CD14-positive monocyte (primary cell): ENCODE results near the gene CSNK2A2. TPM values are rescaled to one million over a fixed set of nuclear protein-coding genes. Genes with fewer than 3 reads are reported as not detected.

Source experiments
- DNase-seq, 3 donors: peaks; one replicate each; pipeline ENCODE4 v3.0.0-alpha.2; 2011 to 2022
- H2AFZ ChIP-seq: 2 replicates; pipeline ENCODE4 v1.6.0; 2012; ENCODE audit warnings: mild to moderate bottlenecking, low read depth, low read length, inconsistent platforms; ENCODE audit not compliant: insufficient read depth, poor library complexity, severe bottlenecking
- H3K27ac ChIP-seq, 2 donors: 1 replicate in 1 of 2; 2 replicates in 1 of 2; pipeline ENCODE4 v1.5.1; 2012 to 2013; ENCODE audit warnings: low read length in 2 of 2, control low read depth in 1 of 2, inconsistent platforms in 1 of 2, low read depth in 1 of 2, mild to moderate bottlenecking in 1 of 2
- H3K27me3 ChIP-seq, 2 donors: one replicate each; pipeline versions ENCODE4 v1.6.0 to v1.6.1; 2011 to 2013; ENCODE audit warnings: low read length in 2 of 2; ENCODE audit not compliant: control insufficient read depth in 2 of 2, insufficient read depth in 2 of 2
- H3K36me3 ChIP-seq, 2 donors: replicated peaks in 1 of 2; 1 replicate in 1 of 2; 2 replicates in 1 of 2; pipeline versions ENCODE4 v1.5.1 to v1.6.1; 2012 to 2013; ENCODE audit warnings: low read length in 2 of 2, control low read depth in 1 of 2, inconsistent platforms in 1 of 2, mild to moderate bottlenecking in 1 of 2; ENCODE audit not compliant: insufficient read depth in 2 of 2, control insufficient read depth in 1 of 2
- H3K4me1 ChIP-seq, 2 donors: 1 replicate in 1 of 2; 2 replicates in 1 of 2; pipeline versions ENCODE4 v1.5.1 to v1.6.1; 2012 to 2013; ENCODE audit warnings: low read length in 2 of 2, control low read depth in 1 of 2, inconsistent platforms in 1 of 2, mild to moderate bottlenecking in 1 of 2, moderate library complexity in 1 of 2; ENCODE audit not compliant: insufficient read depth in 2 of 2, control insufficient read depth in 1 of 2
- H3K4me2 ChIP-seq: replicated peaks from 2 replicates; pipeline ENCODE3; 2012; ENCODE audit warnings: low read length, moderate library complexity, mild to moderate bottlenecking; ENCODE audit not compliant: poor library complexity, severe bottlenecking; ENCODE audit errors: extremely low read depth
- H3K4me3 ChIP-seq, 3 experiments: fragments of 200-600 bp in 1 of 3; sonication (generic) in 1 of 3; replicated peaks in 1 of 3; 1 replicate in 2 of 3; 2 replicates in 1 of 3; pipeline ENCODE4 v1.5.1; 2011 to 2013; ENCODE audit warnings: low read length in 3 of 3, mild to moderate bottlenecking in 3 of 3, control low read depth in 2 of 3, low read depth in 2 of 3, inconsistent platforms in 1 of 3, moderate library complexity in 1 of 3
- H3K79me2 ChIP-seq: 2 replicates; pipeline ENCODE4 v1.6.0; 2012; ENCODE audit warnings: mild to moderate bottlenecking, control low read depth, inconsistent platforms, low read length, moderate library complexity; ENCODE audit not compliant: insufficient read depth
- H3K9ac ChIP-seq: 2 replicates; pipeline ENCODE4 v1.6.0; 2017; ENCODE audit warnings: low read length, mild to moderate bottlenecking; ENCODE audit not compliant: insufficient read depth, poor library complexity, severe bottlenecking
- H3K9me3 ChIP-seq, 2 donors: replicated peaks in 1 of 2; 1 replicate in 1 of 2; 2 replicates in 1 of 2; pipeline versions ENCODE4 v1.5.1 to v1.6.1; 2012 to 2013; ENCODE audit warnings: low read length in 2 of 2, control low read depth in 1 of 2; ENCODE audit not compliant: control insufficient read depth in 1 of 2, insufficient read depth in 1 of 2
- H4K20me1 ChIP-seq: 2 replicates; pipeline ENCODE4 v1.6.0; 2012; ENCODE audit warnings: mild to moderate bottlenecking, low read length, control low read depth, moderate library complexity; ENCODE audit not compliant: insufficient read depth
- H3K27ac Mint-ChIP-seq, 7 donors: one replicate each; pipeline ENCODE4 v1.8.0; 2020; ENCODE audit warnings: mild to moderate bottlenecking in 7 of 7, mixed read lengths in 7 of 7, moderate library complexity in 6 of 7, inconsistent platforms in 2 of 7
- H3K27me3 Mint-ChIP-seq, 3 donors: one replicate each; pipeline ENCODE4 v1.8.0; 2021 to 2022; ENCODE audit warnings: low read depth in 3 of 3, mild to moderate bottlenecking in 3 of 3, mixed read lengths in 3 of 3, moderate library complexity in 3 of 3, inconsistent platforms in 1 of 3
- H3K36me3 Mint-ChIP-seq, 2 donors: one replicate each; pipeline ENCODE4 v1.8.0; 2020; ENCODE audit warnings: mixed read lengths in 2 of 2, inconsistent platforms in 1 of 2, mild to moderate bottlenecking in 1 of 2
- H3K4me1 Mint-ChIP-seq: one replicate; pipeline ENCODE4 v1.8.0; 2020; ENCODE audit warnings: mild to moderate bottlenecking, mixed read lengths
- H3K4me3 Mint-ChIP-seq, 2 donors: one replicate each; pipeline ENCODE4 v1.8.0; 2020; ENCODE audit warnings: mild to moderate bottlenecking in 2 of 2, mixed read lengths in 2 of 2, moderate library complexity in 1 of 2
- H3K9me3 Mint-ChIP-seq, 7 donors: one replicate each; pipeline ENCODE4 v1.8.0; 2020 to 2022; ENCODE audit warnings: mixed read lengths in 7 of 7, mild to moderate bottlenecking in 6 of 7, moderate library complexity in 6 of 7, inconsistent platforms in 2 of 7
- CTCF ChIP-seq: fragments of 200-600 bp; IDR thresholded peaks from one replicate; pipeline ENCODE4 v1.8.0; 2022; ENCODE audit warnings: antibody characterized with exemption, mild to moderate bottlenecking
- WGBS: methylation state at CpG from one replicate; pipeline ENCODE4 v1.1.5; 2013; ENCODE audit warnings: missing lambda C conversion rate; ENCODE audit not compliant: insufficient coverage; 5-methylcytosine and 5-hydroxymethylcytosine counted together
- intact Hi-C, 2 donors: fragments of 100-400 bp; cut with micrococcal nuclease; formaldehyde crosslinking; loops; one replicate each; pipeline versions ENCODE4 v1.15.0 to v1.15.1; 2023
- polyA plus RNA-seq, 3 donors: library from polyadenylated mRNA; depleted of rRNA in 1 of 3; unstranded in 2 of 3; stranded (reverse) in 1 of 3; fragments of 300-500 nt in 2 of 3; fragments of >200 nt in 1 of 3; fragmentation: Illumina TruSeq in 2 of 3; gene quantifications; 1 replicate in 2 of 3; 2 replicates in 1 of 3; pipeline ENCODE4 v1.2.3, GENCODE V29; 2012 to 2021

Gene CSNK2A2
- polyA plus RNA-seq, 3 donors = 1.6 to 24.7 (median 9.2) TPM

- peaks cover 49 to 53% of the 10 kb centered on the region in 2 donors for H3K36me3 Mint-ChIP-seq
- peaks cover 33% of the 10 kb centered on the region for H4K20me1 ChIP-seq
Measured at GRCh38 chr16:58195771-58196170, 2.1 kb downstream of the CSNK2A2 start.

GRCh38 chr16:58195344-58195743 is 2.6 kb downstream of the CSNK2A2 start:
- no peak for TF ChIP-seq CTCF
- peaks cover 7 to 12% (median 8%) of the 10 kb centered on the region in 3 donors for H3K27me3 Mint-ChIP-seq
- Histone ChIP-seq H3K27me3 (no peaks in the 10 kb centered on the region), H3K79me2 (peaks cover 30% of the 10 kb centered on the region), H3K27ac (no peak overlapping the region), H2AFZ (no peak overlapping the region), H3K4me1 (peaks cover 12 to 16% of the 10 kb centered on the region in 2 donors), H3K4me2 (no peak overlapping the region), H3K36me3 (peaks cover 54 to 60% of the 10 kb centered on the region in 2 donors), H3K9me3 (no peaks in the 10 kb centered on the region), H3K4me3 (no peak overlapping the region), H3K9ac (no peak overlapping the region), H4K20me1 (peaks cover 33% of the 10 kb centered on the region)
- peaks cover 53 to 57% of the 10 kb centered on the region in 2 donors for H3K36me3 Mint-ChIP-seq
- 100% methylated on average over 3 of the region's 4 CpGs for WGBS
- intact Hi-C loops = no loop called here
- no peak overlapping the region for H3K27ac Mint-ChIP-seq
- H3K4me3 Mint-ChIP-seq = no peak overlapping the region
- H3K9me3 Mint-ChIP-seq = peaks cover 0 to 3% (median 0%) of the 10 kb centered on the region in 7 donors
- H3K4me1 Mint-ChIP-seq = peaks cover 28% of the 10 kb centered on the region
- DNase-seq = no peak

More at GRCh38 chr16:58195771-58196170, 2.1 kb downstream of the CSNK2A2 start:
- Histone ChIP-seq H3K27ac (no peak overlapping the region), H3K4me2 (no peak overlapping the region), H3K4me3 (no peak overlapping the region), H3K9ac (no peak overlapping the region), H2AFZ (no peak overlapping the region), H3K4me1 (peaks cover 12 to 16% of the 10 kb centered on the region in 2 donors), H3K27me3 (no peaks in the 10 kb centered on the region), H3K79me2 (peaks cover 30% of the 10 kb centered on the region), H3K9me3 (no peaks in the 10 kb centered on the region), H3K36me3 (peaks cover 50 to 56% of the 10 kb centered on the region in 2 donors)
- Mint-ChIP-seq H3K27ac (no peak overlapping the region), H3K27me3 (peaks cover 8 to 15% (median 8%) of the 10 kb centered on the region in 3 donors), H3K4me3 (no peak overlapping the region), H3K4me1 (peaks cover 28% of the 10 kb centered on the region), H3K9me3 (peaks cover 0 to 3% (median 0%) of the 10 kb centered on the region in 7 donors)
- intact Hi-C loops = no loop called here
- no CpG with 5 or more reads among the region's 3 CpGs for whole genome bisulfite sequencing
- no peak for DNase-seq
- TF ChIP-seq CTCF = no peak
